Measurements from ENCODE around the gene WDR75. TPM values are rescaled to one million over a fixed set of nuclear protein-coding genes. Genes with fewer than 3 reads are reported as not detected.

The WDR75 gene
- total and polyA plus RNA-seq, 2 of the 13 experiments (the other 11 are each of a cell fraction or from before 2014, with no cell fraction given) = 63.0 to 74.1 TPM

DNA sequence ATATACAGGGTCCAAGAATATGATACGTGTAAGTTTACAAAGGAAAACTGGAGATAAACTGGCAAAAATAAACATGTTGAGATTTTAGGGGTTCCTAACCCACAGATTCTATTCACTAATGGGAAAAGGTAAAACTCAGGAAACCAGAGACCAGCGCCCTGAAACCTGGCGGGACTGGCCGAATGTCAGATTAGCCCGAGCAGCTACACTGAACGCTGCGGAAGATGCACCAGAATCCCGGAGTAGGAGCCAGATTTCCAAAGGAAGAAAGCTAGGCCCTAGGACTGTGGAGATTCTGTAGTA lies 679 bp upstream of the WDR75 start:
- peak; percentile 66 for ATAC-seq
- no peak for DNase-seq (ENCODE audit: low spot score)
- Histone ChIP-seq H3K4me1 (ENCODE audit: insufficient read depth, low read length) (peaks cover 45% of the 10 kb centered on the region), H3K9ac (ENCODE audit: insufficient read depth, low read depth, low read length) (peak overlapping the region; percentile 93), H3K79me2 (ENCODE audit: insufficient read depth, low read length) (peaks cover 44% of the 10 kb centered on the region), H3K36me3 (replicated peaks in 1 of 2; ENCODE audit: control insufficient read depth in 1 of 2, insufficient read depth in 2 of 2, low read length in 2 of 2) (peaks cover 0 to 8% of the 10 kb centered on the region in 2 experiments; a peak in 1 of 5 replicates), H3K4me3 (replicated peaks in 1 of 3; ENCODE audit: insufficient read depth in 1 of 3, low read depth in 2 of 3, low read length in 3 of 3) (peak overlapping the region; percentile 90 to 94 (median 93)), H3K9me3 (ENCODE audit: low read length) (no peaks in the 10 kb centered on the region), H2AFZ (ENCODE audit: low read length) (peak overlapping the region; percentile 89), H3K4me2 (ENCODE audit: low read depth, low read length) (peak overlapping the region; percentile 78), H3K27me3 (ENCODE audit: control insufficient read depth in 1 of 2, insufficient read depth in 2 of 2, low read length in 2 of 2) (no peaks in the 10 kb centered on the region; a peak in 1 of 5 replicates), H3K27ac (ENCODE audit: extremely low read length, insufficient read depth, low read length) (peak overlapping the region; percentile 82), H4K20me1 (ENCODE audit: insufficient read depth, low read length) (no peaks in the 10 kb centered on the region)
- intact Hi-C loops (cut with micrococcal nuclease; ENCODE audit: unreplicated experiment) = loop anchor here (2.0 to 5.0 kb wide), 2 partner anchors 322 to 342 kb away; partner anchors contain the start of genes ORMDL1, OSGEPL1 and PMS1
- ChIA-PET CTCF (ENCODE audit: low intra/inter-chr PET ratio, low total read pairs) (no interaction called here), POLR2A (interaction anchor here (0.7 to 3.0 kb wide), 16 partner anchors 9 to 343 kb away, joined by 3 to 24 read pairs (median 4); partner anchors contain the start of genes ANKAR, ORMDL1, OSGEPL1 and PMS1)
- BruUV-seq (replicated peaks) = TSS peak; percentile 94
- no peak for FAIRE-seq
- in situ Hi-C loops (cut with HindIII; ENCODE audit: extremely low pct_ligation_motif_present, low pct_unique_long_range_greater_than_20kb) = loop anchor here (25.0 kb wide), 1 partner anchor 1903 kb away; no protein-coding TSS in a partner anchor
- WGBS (ENCODE audit: low lambda C conversion rate) = under 1% methylated on average over 8 of the region's 8 CpGs
- TF ChIP-seq KMT2A (CRISPR knock-in tag; IDR thresholded peaks at IDR 0.05) (no peak), ZNF777 (CRISPR knock-in tag; IDR thresholded peaks at IDR 0.05) (peak; percentile 43; the same call in 1 of the 2 replicates), LCORL (IDR thresholded peaks at IDR 0.05) (no peak), LCORL (CRISPR knock-in tag; IDR thresholded peaks at IDR 0.05) (peak; percentile 59; the same call in 1 of the 2 replicates), ZNF350 (CRISPR knock-in tag; IDR thresholded peaks at IDR 0.05; ENCODE audit: borderline replicate concordance, low read depth) (no peak), HOXA5 (CRISPR knock-in tag; IDR thresholded peaks at IDR 0.05) (0 out of 2 replicates have a peak, but pooled peaks have one; percentile 18), ZBTB42 (CRISPR knock-in tag; IDR thresholded peaks at IDR 0.05) (0 out of 2 replicates have a peak, but pooled peaks have one; percentile 16), HES4 (CRISPR knock-in tag; IDR thresholded peaks at IDR 0.05; ENCODE audit: borderline replicate concordance) (0 out of 2 replicates have a peak, but pooled peaks have one; percentile 20), ZBTB10 (CRISPR knock-in tag; IDR thresholded peaks at IDR 0.05; ENCODE audit: borderline replicate concordance) (peak; percentile 14; the same call in 1 of the 2 replicates), GATA4 (IDR thresholded peaks at IDR 0.05; ENCODE audit: borderline replicate concordance, low read depth) (peak; percentile 55; the same call in 1 of the 2 replicates)
- TF ChIP-seq, protein P1, sequence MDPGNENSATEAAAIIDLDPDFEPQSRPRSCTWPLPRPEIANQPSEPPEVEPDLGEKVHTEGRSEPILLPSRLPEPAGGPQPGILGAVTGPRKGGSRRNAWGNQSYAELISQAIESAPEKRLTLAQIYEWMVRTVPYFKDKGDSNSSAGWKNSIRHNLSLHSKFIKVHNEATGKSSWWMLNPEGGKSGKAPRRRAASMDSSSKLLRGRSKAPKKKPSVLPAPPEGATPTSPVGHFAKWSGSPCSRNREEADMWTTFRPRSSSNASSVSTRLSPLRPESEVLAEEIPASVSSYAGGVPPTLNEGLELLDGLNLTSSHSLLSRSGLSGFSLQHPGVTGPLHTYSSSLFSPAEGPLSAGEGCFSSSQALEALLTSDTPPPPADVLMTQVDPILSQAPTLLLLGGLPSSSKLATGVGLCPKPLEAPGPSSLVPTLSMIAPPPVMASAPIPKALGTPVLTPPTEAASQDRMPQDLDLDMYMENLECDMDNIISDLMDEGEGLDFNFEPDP (CRISPR knock-in tag; conservative IDR thresholded peaks at IDR 0.05) = 0 out of 2 replicates have a peak, but pooled peaks have one; percentile 40
- TF ChIP-seq, protein P2, sequence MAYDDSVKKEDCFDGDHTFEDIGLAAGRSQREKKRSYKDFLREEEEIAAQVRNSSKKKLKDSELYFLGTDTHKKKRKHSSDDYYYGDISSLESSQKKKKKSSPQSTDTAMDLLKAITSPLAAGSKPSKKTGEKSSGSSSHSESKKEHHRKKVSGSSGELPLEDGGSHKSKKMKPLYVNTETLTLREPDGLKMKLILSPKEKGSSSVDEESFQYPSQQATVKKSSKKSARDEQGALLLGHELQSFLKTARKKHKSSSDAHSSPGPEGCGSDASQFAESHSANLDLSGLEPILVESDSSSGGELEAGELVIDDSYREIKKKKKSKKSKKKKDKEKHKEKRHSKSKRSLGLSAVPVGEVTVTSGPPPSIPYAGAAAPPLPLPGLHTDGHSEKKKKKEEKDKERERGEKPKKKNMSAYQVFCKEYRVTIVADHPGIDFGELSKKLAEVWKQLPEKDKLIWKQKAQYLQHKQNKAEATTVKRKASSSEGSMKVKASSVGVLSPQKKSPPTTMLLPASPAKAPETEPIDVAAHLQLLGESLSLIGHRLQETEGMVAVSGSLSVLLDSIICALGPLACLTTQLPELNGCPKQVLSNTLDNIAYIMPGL (CRISPR knock-in tag; IDR thresholded peaks at IDR 0.05; ENCODE audit: borderline replicate concordance in 1 of 2, low read depth in 1 of 2) = no peak
